GM12801 (cell line): ENCODE data around the gene LMX1B.

ENCODE experiments used
- TF ChIP-seq, protein P1 (sequence below): IDR thresholded peaks from one replicate; pipeline ENCODE4 v1.5.1; 2011; ENCODE audit warnings: control low read depth; ENCODE audit not compliant: insufficient read length; ENCODE audit errors: extremely low read depth

LMX1B gene

DNA sequence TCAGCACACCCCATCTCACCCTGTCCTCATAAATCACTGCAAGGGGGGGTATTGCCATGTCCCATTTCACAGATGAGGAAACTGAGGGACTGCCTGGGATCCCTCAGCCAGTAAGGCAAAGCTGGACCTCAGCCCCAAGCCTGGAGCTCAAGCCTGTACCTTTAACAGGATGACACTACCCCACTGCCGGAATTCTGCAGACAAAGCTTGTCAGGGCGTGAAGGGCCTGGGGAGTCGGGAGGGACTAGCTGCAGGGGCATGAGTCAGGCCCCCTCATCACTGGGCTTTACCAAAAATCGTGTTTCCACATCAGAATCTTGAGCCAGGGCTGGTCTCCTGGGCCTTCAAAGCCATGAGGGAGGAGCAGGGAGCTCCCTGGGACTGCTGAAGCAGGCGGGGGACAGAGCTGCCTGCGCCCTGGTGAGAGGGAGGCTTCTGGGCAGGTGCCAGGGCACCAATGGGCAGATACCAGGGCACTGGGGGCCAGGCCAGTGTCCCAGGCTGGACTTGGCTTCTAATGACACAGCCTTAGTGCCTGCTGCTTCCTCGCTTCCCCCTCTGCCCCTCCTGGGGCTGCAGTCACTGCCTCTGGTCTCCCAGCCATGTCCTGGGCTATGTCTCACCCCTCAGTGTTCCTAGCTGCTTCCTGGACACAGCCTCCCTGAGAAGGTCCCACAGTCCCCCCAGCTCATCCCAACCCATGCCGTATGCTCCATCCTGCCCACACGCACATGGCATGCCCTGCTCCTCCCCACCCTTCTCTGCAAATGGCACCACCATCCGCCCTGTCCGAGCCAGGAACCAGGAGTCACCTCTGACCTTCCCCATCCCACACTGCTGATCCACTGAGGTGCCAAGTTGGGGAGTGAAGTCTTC, 80.7 kb downstream of the LMX1B start:
- TF ChIP-seq, protein P1, sequence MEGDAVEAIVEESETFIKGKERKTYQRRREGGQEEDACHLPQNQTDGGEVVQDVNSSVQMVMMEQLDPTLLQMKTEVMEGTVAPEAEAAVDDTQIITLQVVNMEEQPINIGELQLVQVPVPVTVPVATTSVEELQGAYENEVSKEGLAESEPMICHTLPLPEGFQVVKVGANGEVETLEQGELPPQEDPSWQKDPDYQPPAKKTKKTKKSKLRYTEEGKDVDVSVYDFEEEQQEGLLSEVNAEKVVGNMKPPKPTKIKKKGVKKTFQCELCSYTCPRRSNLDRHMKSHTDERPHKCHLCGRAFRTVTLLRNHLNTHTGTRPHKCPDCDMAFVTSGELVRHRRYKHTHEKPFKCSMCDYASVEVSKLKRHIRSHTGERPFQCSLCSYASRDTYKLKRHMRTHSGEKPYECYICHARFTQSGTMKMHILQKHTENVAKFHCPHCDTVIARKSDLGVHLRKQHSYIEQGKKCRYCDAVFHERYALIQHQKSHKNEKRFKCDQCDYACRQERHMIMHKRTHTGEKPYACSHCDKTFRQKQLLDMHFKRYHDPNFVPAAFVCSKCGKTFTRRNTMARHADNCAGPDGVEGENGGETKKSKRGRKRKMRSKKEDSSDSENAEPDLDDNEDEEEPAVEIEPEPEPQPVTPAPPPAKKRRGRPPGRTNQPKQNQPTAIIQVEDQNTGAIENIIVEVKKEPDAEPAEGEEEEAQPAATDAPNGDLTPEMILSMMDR, result no peak

DNA sequence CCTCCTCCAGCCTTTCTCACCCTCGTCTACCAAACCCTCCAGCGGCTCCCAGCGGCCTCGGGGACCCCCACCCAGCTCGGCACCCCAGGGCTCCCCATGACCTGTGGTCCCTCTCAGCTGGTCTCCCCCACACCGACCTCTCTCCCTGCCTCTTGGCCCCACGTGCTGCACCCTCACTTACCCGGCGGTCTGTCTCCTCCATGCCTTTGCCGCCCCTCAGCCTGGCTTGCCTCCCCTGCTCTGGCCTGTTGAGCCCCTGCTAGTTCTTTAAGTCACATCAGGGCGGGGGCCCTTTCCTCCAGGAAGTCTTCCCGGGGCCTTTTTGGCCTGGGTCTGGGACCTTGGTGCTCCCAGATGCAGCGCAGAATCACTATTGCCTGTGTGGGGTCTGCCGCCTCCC, 81.5 kb downstream of the LMX1B start:
- TF ChIP-seq, protein P1, result no peak

DNA sequence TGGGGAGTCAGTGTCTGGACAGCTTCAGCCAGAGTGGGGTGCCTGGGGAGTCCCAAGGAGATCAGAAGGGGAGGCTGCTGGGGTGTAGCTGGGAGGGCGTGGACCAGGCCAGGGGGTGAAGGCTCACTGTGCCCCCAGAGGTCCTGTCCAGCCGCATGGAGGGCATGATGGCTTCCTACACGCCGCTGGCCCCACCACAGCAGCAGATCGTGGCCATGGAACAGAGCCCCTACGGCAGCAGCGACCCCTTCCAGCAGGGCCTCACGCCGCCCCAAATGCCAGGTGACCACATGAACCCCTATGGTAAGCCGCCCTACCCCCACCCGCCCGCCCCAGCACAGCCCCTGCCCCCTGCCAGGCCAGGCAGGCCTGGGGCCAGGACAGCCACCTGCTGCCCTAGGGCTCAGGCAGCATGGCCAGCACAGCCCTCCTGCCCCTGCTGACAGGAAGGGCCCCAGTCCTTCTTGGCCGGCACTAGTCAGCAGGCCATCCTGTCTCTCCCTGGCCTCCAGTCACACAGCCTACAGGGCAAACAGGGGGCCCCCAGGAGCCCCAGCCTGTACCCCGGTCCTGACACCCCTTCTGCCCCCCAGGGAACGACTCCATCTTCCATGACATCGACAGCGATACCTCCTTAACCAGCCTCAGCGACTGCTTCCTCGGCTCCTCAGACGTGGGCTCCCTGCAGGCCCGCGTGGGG, 82.1 kb downstream of the LMX1B start:
- TF ChIP-seq, protein P1, result no peak

DNA sequence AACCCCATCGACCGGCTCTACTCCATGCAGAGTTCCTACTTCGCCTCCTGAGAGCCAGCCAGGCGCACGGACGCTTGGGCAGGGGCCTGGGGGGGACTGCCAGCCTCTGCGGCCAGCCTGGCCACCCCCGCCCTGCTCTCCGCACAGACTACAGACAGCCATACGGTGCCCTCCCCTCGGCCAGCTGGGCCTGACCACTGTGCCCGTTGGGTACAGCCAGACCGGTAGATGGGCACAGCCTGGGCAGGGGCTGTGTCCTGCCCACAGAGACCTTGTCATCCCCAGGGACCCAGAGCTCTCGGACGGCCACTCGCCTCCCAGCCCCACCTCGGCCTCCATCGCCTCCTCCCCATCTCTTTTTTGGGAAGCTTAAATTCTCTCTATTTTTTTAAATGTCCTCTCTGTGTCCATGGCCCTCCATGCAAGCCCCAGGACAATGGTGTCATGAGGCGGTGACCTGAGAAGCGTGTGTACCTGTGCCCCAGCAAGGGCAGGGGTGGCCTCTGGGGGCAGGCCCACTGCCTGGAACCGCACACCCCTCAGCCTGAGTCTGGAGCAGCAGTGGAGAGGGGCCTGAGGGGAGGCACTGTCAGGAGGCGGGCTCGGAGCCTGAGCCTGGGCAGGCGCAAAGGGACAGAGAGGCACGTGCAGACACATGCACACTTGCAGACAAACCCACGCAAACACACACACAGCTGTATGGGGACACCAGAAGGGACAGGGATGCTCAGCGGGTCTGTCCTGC, 82.8 kb downstream of the LMX1B start:
- TF ChIP-seq, protein P1, result no peak

DNA sequence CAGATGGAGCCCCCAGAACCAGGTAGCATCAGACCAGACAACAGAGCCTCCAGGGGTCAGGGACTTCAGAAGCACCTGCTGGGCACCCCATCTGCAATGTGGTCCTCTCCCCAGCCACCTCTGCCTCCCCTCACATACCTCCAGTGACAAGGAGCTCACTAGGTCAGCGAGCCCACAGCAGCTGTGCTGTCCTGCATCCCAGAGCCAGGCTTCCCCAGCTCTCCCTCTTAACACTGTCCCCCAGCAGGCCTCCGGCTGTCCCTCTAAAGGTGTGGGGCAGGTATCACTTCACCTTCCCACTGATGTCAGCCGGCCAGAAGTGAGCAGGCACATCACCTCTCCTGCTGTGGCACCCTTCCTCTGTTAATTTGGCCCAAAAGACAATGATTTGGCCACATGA, 83.6 kb downstream of the LMX1B start:
- TF ChIP-seq, protein P1, result no peak

DNA sequence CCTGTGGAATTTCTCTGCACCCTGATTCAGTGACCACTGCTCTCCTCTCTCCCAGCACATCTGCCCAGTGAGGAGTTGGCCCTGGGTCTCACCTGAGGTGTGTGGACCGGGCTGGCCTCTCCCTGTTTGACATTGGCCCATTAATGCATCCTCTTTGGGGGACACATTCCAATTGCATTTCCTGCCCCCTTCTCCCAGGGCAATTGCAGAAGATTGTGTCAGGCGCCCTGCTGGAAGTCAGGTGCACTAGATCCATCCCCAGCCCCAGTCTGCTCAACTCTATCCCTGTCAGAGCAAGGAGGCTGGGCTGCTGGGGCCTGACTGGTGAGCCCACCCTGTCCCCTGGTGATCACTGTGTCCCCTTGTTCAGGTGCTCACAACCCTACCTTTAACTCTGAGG, 84.5 kb downstream of the LMX1B start:
- TF ChIP-seq, protein P1, result no peak

DNA sequence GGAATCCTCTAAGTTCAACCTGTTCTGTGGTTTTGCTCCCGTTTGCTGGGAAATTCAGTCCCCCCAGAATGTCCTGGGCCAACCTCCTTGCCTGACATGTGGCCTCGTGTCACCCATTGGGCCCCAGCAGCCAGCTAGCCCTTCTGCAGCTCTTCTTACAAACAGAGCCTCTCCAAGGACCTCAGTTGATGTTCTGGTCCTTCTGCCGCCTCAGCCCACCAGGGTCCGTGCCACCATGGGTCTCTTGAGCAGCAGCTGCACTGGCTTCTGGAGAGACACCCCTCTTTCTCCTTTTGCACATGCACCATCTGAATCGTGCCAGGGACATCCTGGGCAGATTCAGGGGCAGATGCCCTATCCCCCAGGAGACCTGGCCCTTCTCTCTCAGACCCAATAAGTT, 85.0 kb downstream of the LMX1B start:
- TF ChIP-seq, protein P1, result no peak
